GM18951 (cell line): ENCODE measurements around the gene ZC3H4.
"Not testable (repeated sequence)": the region's sequence is repeated elsewhere in the genome, so short reads cannot be mapped to it uniquely, and the experiment has no call there.

Experiments
- POLR2A ChIP-seq: IDR thresholded peaks from 4 replicates; pipeline ENCODE4 v1.6.1; 2011; ENCODE audit warnings: mild to moderate bottlenecking; ENCODE audit not compliant: insufficient read length, insufficient read depth; ENCODE audit errors: extremely low read depth
- in situ Hi-C: fragments of 300-500 bp; cut with MboI; formaldehyde crosslinking; loops from one replicate; pipeline ENCODE4 v1.12.0; 2022; ENCODE audit warnings: low sequenced_read_pairs, mixed read lengths, inconsistent platforms; ENCODE audit not compliant: unreplicated experiment

The ZC3H4 gene

GRCh38 chr19:47073574-47073973 is 40.0 kb downstream of the ZC3H4 start:
- TF ChIP-seq POLR2A = no peak
- in situ Hi-C loops = loop anchor here (10.0 kb wide), 1 partner anchor 51 kb away; no protein-coding TSS in a partner anchor

GRCh38 chr19:47072323-47072722 is 41.3 kb downstream of the ZC3H4 start:
- no peak for TF ChIP-seq POLR2A
- in situ Hi-C loops = loop anchor here (10.0 kb wide), 1 partner anchor 52 kb away; no protein-coding TSS in a partner anchor

GRCh38 chr19:47071731-47072130 is 41.8 kb downstream of the ZC3H4 start:
- no peak for TF ChIP-seq POLR2A
- in situ Hi-C loops = loop anchor here (10.0 kb wide), 1 partner anchor 53 kb away; no protein-coding TSS in a partner anchor

GRCh38 chr19:47070756-47071155 is 42.8 kb downstream of the ZC3H4 start:
- in situ Hi-C loops = loop anchor here (10.0 kb wide), 1 partner anchor 54 kb away; no protein-coding TSS in a partner anchor
- no peak for TF ChIP-seq POLR2A

GRCh38 chr19:47069795-47070194 is 43.8 kb downstream of the ZC3H4 start:
- no peak for TF ChIP-seq POLR2A
- in situ Hi-C loops = loop anchor here (10.0 kb wide), 1 partner anchor 55 kb away; no protein-coding TSS in a partner anchor

GRCh38 chr19:47068876-47069406 is 44.6 kb downstream of the ZC3H4 start:
- in situ Hi-C loops = no loop called here
- no peak for TF ChIP-seq POLR2A

GRCh38 chr19:47068246-47068645 is 45.3 kb downstream of the ZC3H4 start:
- in situ Hi-C loops = no loop called here
- TF ChIP-seq POLR2A = no peak

- in situ Hi-C loops = no loop called here
- no peak for TF ChIP-seq POLR2A
Observed at GRCh38 chr19:47067215-47067847, 46.2 kb downstream of the ZC3H4 start.

GRCh38 chr19:47066376-47067214 is 47.0 kb downstream of the ZC3H4 start:
- in situ Hi-C loops = no loop called here
- TF ChIP-seq POLR2A = no peak

GRCh38 chr19:47065242-47065641 is 48.3 kb downstream of the ZC3H4 start:
- no peak for TF ChIP-seq POLR2A
- in situ Hi-C loops = no loop called here

- TF ChIP-seq POLR2A = no peak
- in situ Hi-C loops = no loop called here
Observed at GRCh38 chr19:47063874-47064273, 49.7 kb downstream of the ZC3H4 start.

GRCh38 chr19:47058621-47059022 is 55.0 kb downstream of the ZC3H4 start:
- in situ Hi-C loops = no loop called here
- no peak for TF ChIP-seq POLR2A

GRCh38 chr19:47057328-47057727 is 56.2 kb downstream of the ZC3H4 start:
- in situ Hi-C loops = no loop called here
- no peak for TF ChIP-seq POLR2A

GRCh38 chr19:47056411-47056810 is 57.2 kb downstream of the ZC3H4 start:
- TF ChIP-seq POLR2A = no peak
- in situ Hi-C loops = no loop called here

- in situ Hi-C loops = not testable (repeated sequence)
Observed at GRCh38 chr19:47050562-47050961, 63.0 kb downstream of the ZC3H4 start.
